ENCODE data around the gene PTPN3. TPM values are rescaled to one million over a fixed set of nuclear protein-coding genes. Genes with fewer than 3 reads are reported as not detected.

The PTPN3 gene
- polyA plus RNA-seq, 3 donors = not detected

DNA sequence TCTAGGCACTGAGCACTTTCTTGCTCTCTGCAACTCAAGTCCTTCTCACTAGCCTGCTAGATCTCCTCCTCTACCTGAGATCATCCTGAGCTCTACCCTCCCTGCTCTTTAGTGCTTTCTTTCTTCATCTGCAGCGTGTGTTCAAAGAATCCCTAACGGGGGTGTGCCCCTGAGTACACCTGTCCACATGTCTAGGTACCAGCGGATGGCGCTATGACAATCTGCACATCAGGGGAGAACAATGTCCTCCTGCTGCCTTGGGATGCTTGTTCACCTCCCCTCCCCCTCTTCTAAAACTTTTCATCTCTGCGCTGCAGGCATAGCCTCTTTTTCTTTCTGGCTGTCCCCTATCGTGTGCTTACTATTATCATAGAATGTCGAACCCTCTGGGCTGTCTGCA is 42.7 kb downstream of the PTPN3 start:
- Histone ChIP-seq H2AFZ (ENCODE audit: insufficient read depth, low read depth, low read length, poor library complexity, severe bottlenecking) (no peak overlapping the region), H3K27ac (ENCODE audit: low read depth in 1 of 2, low read length in 2 of 2) (no peak overlapping the region), H3K4me1 (ENCODE audit: control insufficient read depth in 1 of 2, insufficient read depth in 2 of 2, low read length in 2 of 2) (no peaks in the 10 kb centered on the region), H3K36me3 (replicated peaks in 1 of 2; ENCODE audit: control insufficient read depth in 1 of 2, insufficient read depth in 2 of 2, low read length in 2 of 2) (no peaks in the 10 kb centered on the region), H3K4me3 (replicated peaks in 1 of 3; ENCODE audit: low read depth in 2 of 3, low read length in 3 of 3) (no peak overlapping the region), H4K20me1 (ENCODE audit: insufficient read depth, low read length) (no peaks in the 10 kb centered on the region), H3K27me3 (ENCODE audit: control insufficient read depth in 2 of 2, insufficient read depth in 2 of 2, low read length in 2 of 2) (peaks cover 58 to 86% of the 10 kb centered on the region in 2 donors), H3K9me3 (replicated peaks in 1 of 2; ENCODE audit: control insufficient read depth in 1 of 2, insufficient read depth in 1 of 2, low read length in 2 of 2) (no peaks in the 10 kb centered on the region), H3K9ac (ENCODE audit: insufficient read depth, low read length, poor library complexity, severe bottlenecking) (no peak overlapping the region), H3K79me2 (ENCODE audit: insufficient read depth, low read length) (no peaks in the 10 kb centered on the region), H3K4me2 (replicated peaks; ENCODE audit: extremely low read depth, low read length, poor library complexity, severe bottlenecking) (no peak overlapping the region)
- no peaks in the 10 kb centered on the region for H3K36me3 Mint-ChIP-seq
- peak overlapping the region in 1 of 2 donors; percentile 28 for H3K4me3 Mint-ChIP-seq
- intact Hi-C loops (cut with micrococcal nuclease) = no loop called here
- H3K27ac Mint-ChIP-seq = peak overlapping the region in 1 of 7 donors; percentile 48
- TF ChIP-seq, protein P1, sequence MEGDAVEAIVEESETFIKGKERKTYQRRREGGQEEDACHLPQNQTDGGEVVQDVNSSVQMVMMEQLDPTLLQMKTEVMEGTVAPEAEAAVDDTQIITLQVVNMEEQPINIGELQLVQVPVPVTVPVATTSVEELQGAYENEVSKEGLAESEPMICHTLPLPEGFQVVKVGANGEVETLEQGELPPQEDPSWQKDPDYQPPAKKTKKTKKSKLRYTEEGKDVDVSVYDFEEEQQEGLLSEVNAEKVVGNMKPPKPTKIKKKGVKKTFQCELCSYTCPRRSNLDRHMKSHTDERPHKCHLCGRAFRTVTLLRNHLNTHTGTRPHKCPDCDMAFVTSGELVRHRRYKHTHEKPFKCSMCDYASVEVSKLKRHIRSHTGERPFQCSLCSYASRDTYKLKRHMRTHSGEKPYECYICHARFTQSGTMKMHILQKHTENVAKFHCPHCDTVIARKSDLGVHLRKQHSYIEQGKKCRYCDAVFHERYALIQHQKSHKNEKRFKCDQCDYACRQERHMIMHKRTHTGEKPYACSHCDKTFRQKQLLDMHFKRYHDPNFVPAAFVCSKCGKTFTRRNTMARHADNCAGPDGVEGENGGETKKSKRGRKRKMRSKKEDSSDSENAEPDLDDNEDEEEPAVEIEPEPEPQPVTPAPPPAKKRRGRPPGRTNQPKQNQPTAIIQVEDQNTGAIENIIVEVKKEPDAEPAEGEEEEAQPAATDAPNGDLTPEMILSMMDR (IDR thresholded peaks at IDR 0.05) = no peak
- H3K9me3 Mint-ChIP-seq = peaks cover 0 to 4% (median 0%) of the 10 kb centered on the region in 7 donors
- H3K27me3 Mint-ChIP-seq (ENCODE audit: low read depth in 3 of 3) = peaks cover 74 to 87% (median 75%) of the 10 kb centered on the region in 3 donors
- 94% methylated on average over 3 of the region's 7 CpGs for WGBS (ENCODE audit: insufficient coverage)
- DNase-seq = no peak
- no peaks in the 10 kb centered on the region for H3K4me1 Mint-ChIP-seq

DNA sequence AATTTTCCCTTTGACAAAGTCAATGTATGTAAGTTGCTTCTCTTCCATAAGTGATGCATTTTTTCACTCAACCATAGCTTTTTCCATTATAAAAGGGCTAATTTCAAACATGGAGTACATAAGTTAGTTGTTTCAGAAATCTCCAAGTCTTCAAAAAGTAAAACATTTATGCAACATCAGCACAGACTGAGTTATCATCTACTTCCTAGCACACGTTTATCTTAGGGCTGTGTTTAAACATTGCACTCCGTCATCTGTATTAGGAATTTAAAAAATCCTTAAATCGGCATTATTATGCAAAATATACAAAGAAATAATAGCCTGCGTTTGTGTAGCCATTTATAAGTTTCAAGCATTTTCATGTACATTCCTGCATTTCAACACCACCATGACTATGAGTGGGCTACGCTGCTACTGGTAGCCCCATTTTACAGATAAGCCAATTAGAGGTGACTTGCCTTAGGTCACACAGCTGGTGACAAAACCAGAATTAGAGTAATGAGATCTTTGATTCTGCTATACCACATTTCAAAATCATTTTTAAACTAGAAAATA is 43.4 kb downstream of the PTPN3 start:
- WGBS (ENCODE audit: insufficient coverage) = 83% methylated on average over 1 of the region's 5 CpGs
- H3K4me2 ChIP-seq (replicated peaks; ENCODE audit: extremely low read depth, low read length, poor library complexity, severe bottlenecking) = no peak overlapping the region
- H3K79me2 ChIP-seq (ENCODE audit: insufficient read depth, low read length) = no peaks in the 10 kb centered on the region
- H3K36me3 ChIP-seq (replicated peaks in 1 of 2; ENCODE audit: control insufficient read depth in 1 of 2, insufficient read depth in 2 of 2, low read length in 2 of 2) = no peaks in the 10 kb centered on the region
- peaks cover 0 to 4% (median 0%) of the 10 kb centered on the region in 7 donors for H3K9me3 Mint-ChIP-seq
- no peak overlapping the region for H3K27ac ChIP-seq (ENCODE audit: low read depth in 1 of 2, low read length in 2 of 2)
- no peak overlapping the region for H2AFZ ChIP-seq (ENCODE audit: insufficient read depth, low read depth, low read length, poor library complexity, severe bottlenecking)
- H3K27me3 Mint-ChIP-seq (ENCODE audit: low read depth in 3 of 3) = peaks cover 71 to 86% (median 72%) of the 10 kb centered on the region in 3 donors
- H4K20me1 ChIP-seq (ENCODE audit: insufficient read depth, low read length) = no peaks in the 10 kb centered on the region
- H3K9ac ChIP-seq (ENCODE audit: insufficient read depth, low read length, poor library complexity, severe bottlenecking) = no peak overlapping the region
- H3K27me3 ChIP-seq (ENCODE audit: control insufficient read depth in 2 of 2, insufficient read depth in 2 of 2, low read length in 2 of 2) = peaks cover 56 to 86% of the 10 kb centered on the region in 2 donors
- no peaks in the 10 kb centered on the region for H3K4me1 ChIP-seq (ENCODE audit: control insufficient read depth in 1 of 2, insufficient read depth in 2 of 2, low read length in 2 of 2)
- intact Hi-C loops (cut with micrococcal nuclease) = no loop called here
- H3K9me3 ChIP-seq (replicated peaks in 1 of 2; ENCODE audit: control insufficient read depth in 1 of 2, insufficient read depth in 1 of 2, low read length in 2 of 2) = no peaks in the 10 kb centered on the region
- no peak overlapping the region for H3K4me3 ChIP-seq (replicated peaks in 1 of 3; ENCODE audit: low read depth in 2 of 3, low read length in 3 of 3)
- H3K36me3 Mint-ChIP-seq = no peaks in the 10 kb centered on the region
- peak overlapping the region in 1 of 2 donors; percentile 31 for H3K4me3 Mint-ChIP-seq
- DNase-seq = no peak
- TF ChIP-seq, protein P1 (IDR thresholded peaks at IDR 0.05) = no peak
- H3K27ac Mint-ChIP-seq = no peak overlapping the region
- no peaks in the 10 kb centered on the region for H3K4me1 Mint-ChIP-seq

Measured in CD14-positive monocyte (primary cell).